GM12878 (cell line): Measurements from ENCODE around the gene SELENOO. TPM values are rescaled to one million over a fixed set of nuclear protein-coding genes. Genes with fewer than 3 reads are reported as not detected.
A peak's percentile ranks its signal among the peaks of the same experiment; 100 is the strongest.

Experiments
- BACH1 ChIP-seq: fragments of 450-650 bp; IDR thresholded peaks from 2 replicates; pipeline ENCODE4 v1.6.1; 2017; ENCODE audit warnings: mild to moderate bottlenecking, borderline replicate concordance
- BCL11A ChIP-seq: IDR thresholded peaks from 2 replicates; pipeline ENCODE4 v1.6.1; 2011; ENCODE audit warnings: low read depth, low read length
- CBFB ChIP-seq: IDR thresholded peaks from 2 replicates; pipeline ENCODE4 v1.6.1; 2016; ENCODE audit warnings: antibody characterized with exemption, low read depth
- E4F1 ChIP-seq: fragments of 450-650 bp; IDR thresholded peaks from 2 replicates; pipeline ENCODE4 v1.6.1; 2018; ENCODE audit warnings: borderline replicate concordance, mild to moderate bottlenecking; ENCODE audit not compliant: partially characterized antibody
- EGR1 ChIP-seq, 2 experiments: IDR thresholded peaks; 1 replicate in 1 of 2; 2 replicates in 1 of 2; pipeline ENCODE4 v1.6.1; 2011 to 2012; ENCODE audit warnings: low read depth in 2 of 2, low read length in 2 of 2, borderline replicate concordance in 1 of 2, mild to moderate bottlenecking in 1 of 2, moderate library complexity in 1 of 2
- ESRRA ChIP-seq: IDR thresholded peaks from 2 replicates; pipeline ENCODE4 v1.6.1; 2012; ENCODE audit warnings: mild to moderate bottlenecking, low read length, improper control_type of control experiment
- FOXK2 ChIP-seq: fragments of 450-650 bp; IDR thresholded peaks from 2 replicates; pipeline ENCODE4 v1.6.1; 2017; ENCODE audit warnings: mild to moderate bottlenecking, moderate library complexity
- IRF3 ChIP-seq: fragments of 450-650 bp; IDR thresholded peaks from 2 replicates; pipeline ENCODE4 v1.6.1; 2014; ENCODE audit warnings: mild to moderate bottlenecking
- KAT2A ChIP-seq: conservative IDR thresholded peaks from 2 replicates; pipeline ENCODE4 v1.6.1; 2011; ENCODE audit warnings: low read depth, low read length; ENCODE audit not compliant: control insufficient read depth
- KDM1A ChIP-seq: fragments of 200-600 bp; sonication (generic); IDR thresholded peaks from 2 replicates; pipeline ENCODE4 v1.6.1; 2016; ENCODE audit warnings: borderline replicate concordance
- MYC ChIP-seq: IDR thresholded peaks from 2 replicates; pipeline ENCODE4 v1.6.1; 2011; ENCODE audit warnings: mild to moderate bottlenecking, low read length, moderate library complexity, inconsistent platforms; ENCODE audit not compliant: insufficient read depth, insufficient replicate concordance, insufficient read length, severe bottlenecking
- NR2C2 ChIP-seq: IDR thresholded peaks from 2 replicates; pipeline ENCODE4 v1.6.1; 2011; ENCODE audit warnings: borderline replicate concordance, low read depth; ENCODE audit not compliant: control insufficient read depth, insufficient read length
- RAD51 ChIP-seq: fragments of 450-650 bp; IDR thresholded peaks from 2 replicates; pipeline ENCODE4 v1.6.1; 2016; ENCODE audit warnings: moderate library complexity, mild to moderate bottlenecking, inconsistent platforms
- RB1 ChIP-seq: fragments of 450-650 bp; formaldehyde crosslinking; IDR thresholded peaks from 2 replicates; pipeline ENCODE4 v1.6.1; 2017; ENCODE audit warnings: mild to moderate bottlenecking, borderline replicate concordance
- RFX5 ChIP-seq: IDR thresholded peaks from 2 replicates; pipeline ENCODE4 v1.6.1; 2011; ENCODE audit warnings: low read depth, low read length, improper control_type of control experiment
- SMAD1 ChIP-seq: fragments of 450-650 bp; IDR thresholded peaks from 2 replicates; pipeline ENCODE4 v1.6.1; 2018; ENCODE audit warnings: mild to moderate bottlenecking, low read depth; ENCODE audit not compliant: partially characterized antibody
- SP1 ChIP-seq: IDR thresholded peaks from one replicate; pipeline ENCODE4 v1.6.1; 2011; ENCODE audit warnings: low read depth, low read length
- STAT1 ChIP-seq: fragments of 450-650 bp; conservative IDR thresholded peaks from 2 replicates; pipeline ENCODE4 v1.6.1; 2014; ENCODE audit warnings: antibody characterized with exemption, mild to moderate bottlenecking
- SUZ12 ChIP-seq: fragments of 200-600 bp; sonication (generic); IDR thresholded peaks from one replicate; pipeline ENCODE4 v1.6.1; 2018; ENCODE audit warnings: antibody characterized with exemption, mild to moderate bottlenecking; ENCODE audit not compliant: unreplicated experiment
- TAF1 ChIP-seq: IDR thresholded peaks from 2 replicates; pipeline ENCODE4 v1.6.1; 2011; ENCODE audit warnings: mild to moderate bottlenecking, low read depth, low read length, borderline replicate concordance
- TCF7 ChIP-seq: IDR thresholded peaks from 2 replicates; pipeline ENCODE4 v1.6.1; 2014; ENCODE audit warnings: antibody characterized with exemption, borderline replicate concordance
- ZZZ3 ChIP-seq: IDR thresholded peaks from 2 replicates; pipeline ENCODE4 v1.6.1; 2011; ENCODE audit warnings: low read depth; ENCODE audit not compliant: control insufficient read depth, insufficient read length
- polyA plus RNA-seq, 11 experiments: library from polyadenylated mRNA; depleted of rRNA in 4 of 11; unstranded in 6 of 11; stranded (reverse) in 5 of 11; fragments of >200 nt; fragmentation: Nextera tagmentation in 4 of 11; fragmentation: Illumina TruSeq in 1 of 11; extraction: Ambion mirVana in 4 of 11; extraction: Trizol in 1 of 11; gene quantifications; 1 replicate in 1 of 11; 2 replicates in 10 of 11; pipeline versions ENCODE4 v1.2.1 to v1.2.3, GENCODE V29; 2011 to 2016; ENCODE audit warnings: inconsistent platforms in 2 of 11, missing spikeins in 2 of 11, low read depth in 1 of 11
- total RNA-seq, 4 experiments: library from RNA; depleted of rRNA in 3 of 4; stranded (reverse); fragments of >200 nt in 3 of 4; fragmentation: Illumina TruSeq in 1 of 4; extraction: Trizol in 1 of 4; gene quantifications; 2 replicates each; pipeline versions ENCODE4 v1.2.1 to v1.2.3, GENCODE V29; 2013 to 2021
- TF ChIP-seq, protein P1 (sequence below): fragments of 450-650 bp; formaldehyde crosslinking; IDR thresholded peaks from 2 replicates; pipeline ENCODE4 v1.5.0; 2022; ENCODE audit warnings: mild to moderate bottlenecking, missing genetic modification characterization

The SELENOO gene
- total and polyA plus RNA-seq, 10 of the 15 experiments (the other 5 are each of a cell fraction or from before 2014, with no cell fraction given), result 0.42 to 23.3 (median 3.3) TPM

DNA sequence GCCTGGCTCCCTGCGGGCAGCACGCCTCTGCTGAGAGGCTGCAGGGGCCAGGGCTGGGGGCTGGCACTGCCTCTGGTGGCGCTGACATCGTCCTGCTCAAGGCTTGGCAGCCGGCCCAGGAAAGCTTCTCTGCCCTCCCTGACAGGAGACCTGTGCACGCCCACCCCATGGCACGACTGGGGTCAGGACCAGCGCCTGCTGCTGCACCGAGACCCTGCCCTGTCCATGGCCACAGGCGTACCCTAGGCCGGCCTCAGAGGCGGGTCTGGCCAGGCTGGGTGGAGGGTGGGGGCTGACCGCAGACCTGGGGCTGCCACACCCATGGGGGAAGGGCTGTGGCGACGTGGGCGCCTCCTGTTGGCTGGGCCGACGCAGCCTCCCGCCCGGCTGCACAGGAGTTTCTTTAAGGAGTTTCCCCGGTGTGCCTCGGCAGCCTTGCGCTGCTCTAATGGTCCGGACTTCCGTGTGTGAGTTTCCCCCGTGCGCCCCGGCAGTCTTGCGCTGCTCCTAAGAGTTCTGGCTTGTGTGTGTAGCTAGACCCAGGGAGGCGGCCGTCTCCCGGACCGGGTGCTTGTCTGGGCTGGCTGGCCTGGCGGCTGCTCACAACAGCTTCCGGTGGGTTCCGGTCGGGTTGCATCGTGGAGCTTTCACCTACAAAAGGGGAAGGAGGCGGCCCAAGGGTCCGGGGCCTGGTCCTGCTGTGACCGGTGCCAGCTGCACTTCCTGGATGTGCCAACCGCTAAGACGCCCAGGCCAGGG is 10.4 kb upstream of the SELENOO start (continued):
- TF ChIP-seq E4F1 (no peak), RAD51 (no peak), TAF1 (peak; percentile 92), STAT1 (no peak), ESRRA (no peak), NR2C2 (no peak), SMAD1 (no peak), KAT2A (no peak), KDM1A (no peak), SP1 (peak; percentile 77), CBFB (peak; percentile 90), IRF3 (no peak), EGR1 (IDR thresholded peaks at IDR 0.05; ENCODE audit: borderline replicate concordance in 1 of 2, low read depth in 2 of 2, low read length in 2 of 2) (no peak), MYC (peak; percentile 30), SUZ12 (no peak), TCF7 (no peak), RFX5 (peak; percentile 43), ZZZ3 (no peak), BACH1 (0 out of 2 replicates have a peak, but pooled peaks have one; percentile 8), BCL11A (no peak), RB1 (no peak; the same call in 1 of the 2 replicates), FOXK2 (no peak)
- TF ChIP-seq, protein P1, sequence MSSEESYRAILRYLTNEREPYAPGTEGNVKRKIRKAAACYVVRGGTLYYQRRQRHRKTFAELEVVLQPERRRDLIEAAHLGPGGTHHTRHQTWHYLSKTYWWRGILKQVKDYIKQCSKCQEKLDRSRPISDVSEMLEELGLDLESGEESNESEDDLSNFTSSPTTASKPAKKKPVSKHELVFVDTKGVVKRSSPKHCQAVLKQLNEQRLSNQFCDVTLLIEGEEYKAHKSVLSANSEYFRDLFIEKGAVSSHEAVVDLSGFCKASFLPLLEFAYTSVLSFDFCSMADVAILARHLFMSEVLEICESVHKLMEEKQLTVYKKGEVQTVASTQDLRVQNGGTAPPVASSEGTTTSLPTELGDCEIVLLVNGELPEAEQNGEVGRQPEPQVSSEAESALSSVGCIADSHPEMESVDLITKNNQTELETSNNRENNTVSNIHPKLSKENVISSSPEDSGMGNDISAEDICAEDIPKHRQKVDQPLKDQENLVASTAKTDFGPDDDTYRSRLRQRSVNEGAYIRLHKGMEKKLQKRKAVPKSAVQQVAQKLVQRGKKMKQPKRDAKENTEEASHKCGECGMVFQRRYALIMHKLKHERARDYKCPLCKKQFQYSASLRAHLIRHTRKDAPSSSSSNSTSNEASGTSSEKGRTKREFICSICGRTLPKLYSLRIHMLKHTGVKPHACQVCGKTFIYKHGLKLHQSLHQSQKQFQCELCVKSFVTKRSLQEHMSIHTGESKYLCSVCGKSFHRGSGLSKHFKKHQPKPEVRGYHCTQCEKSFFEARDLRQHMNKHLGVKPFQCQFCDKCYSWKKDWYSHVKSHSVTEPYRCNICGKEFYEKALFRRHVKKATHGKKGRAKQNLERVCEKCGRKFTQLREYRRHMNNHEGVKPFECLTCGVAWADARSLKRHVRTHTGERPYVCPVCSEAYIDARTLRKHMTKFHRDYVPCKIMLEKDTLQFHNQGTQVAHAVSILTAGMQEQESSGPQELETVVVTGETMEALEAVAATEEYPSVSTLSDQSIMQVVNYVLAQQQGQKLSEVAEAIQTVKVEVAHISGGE (CRISPR knock-in tag), result no peak
